Stimulated activated CD4-positive, alpha-beta T cell treated with anti-CD3 and anti-CD28 coated beads, Interleukin-15, amount 100 ng/mL, for 48 hours (primary cell): ENCODE data around the gene PTPN4.
"Not testable (repeated sequence)": the region's sequence is repeated elsewhere in the genome, so short reads cannot be mapped to it uniquely, and the experiment has no call there.

Experiments used
- DNase-seq, 2 donors: peaks; one replicate each; pipeline ENCODE4 v3.0.0-alpha.2; 2020; ENCODE audit warnings: low read depth in 2 of 2

PTPN4 gene

GRCh38 chr2:119940856-119941255 lies 181.1 kb downstream of the PTPN4 start:
- DNase-seq, result no peak

GRCh38 chr2:119941388-119941787 lies 181.7 kb downstream of the PTPN4 start:
- DNase-seq, result no peak

DNA sequence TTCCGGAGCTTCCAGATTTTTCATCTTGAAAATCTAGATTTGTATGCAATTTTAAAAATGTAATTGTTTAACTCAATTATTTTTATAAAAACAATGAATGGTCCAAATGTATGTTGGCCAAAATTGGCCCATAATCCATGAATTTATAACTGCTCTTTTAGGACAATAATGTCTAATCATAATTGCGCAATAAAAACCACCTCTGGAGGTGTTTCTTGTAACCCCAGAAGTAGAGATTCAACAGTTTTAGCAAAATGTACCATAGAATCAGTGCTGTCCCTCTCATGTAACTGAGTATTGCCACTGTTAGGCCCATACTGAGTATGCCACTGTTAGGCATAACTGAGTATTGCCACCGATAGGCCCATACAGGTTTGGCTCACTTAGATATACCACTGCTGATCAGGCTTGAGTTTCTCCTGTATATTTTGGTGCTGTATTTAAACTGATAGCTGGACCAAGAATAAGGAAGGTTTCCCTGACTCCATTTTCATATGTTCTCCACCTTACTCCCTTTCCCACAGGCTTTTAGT lies 182.3 kb downstream of the PTPN4 start:
- DNase-seq, result no peak

DNA sequence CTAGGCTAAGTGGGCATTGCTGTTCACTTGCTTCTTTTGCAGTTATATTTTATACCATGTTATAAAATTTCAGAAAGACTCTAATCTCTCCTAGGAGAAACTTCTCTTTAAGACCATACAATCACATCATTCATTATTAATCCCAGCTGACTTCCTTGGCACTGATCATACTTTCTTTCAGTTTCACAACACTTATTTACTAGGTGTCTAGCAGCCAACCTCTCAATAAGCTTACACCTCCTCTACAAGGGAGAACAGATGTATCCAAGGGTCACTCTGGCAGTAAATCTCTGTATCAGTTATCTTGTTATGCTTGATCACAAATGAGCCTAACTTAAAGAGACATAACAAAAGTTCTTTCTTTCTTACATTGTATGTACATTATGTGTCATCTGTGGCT lies 183.3 kb downstream of the PTPN4 start:
- no peak for DNase-seq

GRCh38 chr2:119947535-119947934 lies 187.8 kb downstream of the PTPN4 start:
- DNase-seq, result no peak

DNA sequence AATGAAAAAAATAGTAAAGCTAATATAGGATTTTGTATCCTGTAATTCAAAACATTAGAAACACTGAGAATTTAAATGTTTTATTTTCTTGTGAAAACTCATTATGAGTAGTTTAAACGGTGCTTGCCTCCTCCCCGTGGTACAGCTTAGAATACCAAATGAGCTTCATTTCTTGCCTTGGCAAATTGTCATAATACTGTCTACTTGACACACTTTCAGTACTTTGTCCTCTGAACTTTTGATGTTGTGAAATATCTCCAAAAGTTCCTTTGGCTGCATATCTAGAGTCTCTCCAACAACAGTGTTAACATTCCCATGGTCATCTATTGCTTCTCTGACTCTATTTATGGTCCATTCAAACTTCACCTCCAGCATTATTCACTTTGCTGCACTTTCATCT lies 191.2 kb downstream of the PTPN4 start:
- DNase-seq, result no peak

DNA sequence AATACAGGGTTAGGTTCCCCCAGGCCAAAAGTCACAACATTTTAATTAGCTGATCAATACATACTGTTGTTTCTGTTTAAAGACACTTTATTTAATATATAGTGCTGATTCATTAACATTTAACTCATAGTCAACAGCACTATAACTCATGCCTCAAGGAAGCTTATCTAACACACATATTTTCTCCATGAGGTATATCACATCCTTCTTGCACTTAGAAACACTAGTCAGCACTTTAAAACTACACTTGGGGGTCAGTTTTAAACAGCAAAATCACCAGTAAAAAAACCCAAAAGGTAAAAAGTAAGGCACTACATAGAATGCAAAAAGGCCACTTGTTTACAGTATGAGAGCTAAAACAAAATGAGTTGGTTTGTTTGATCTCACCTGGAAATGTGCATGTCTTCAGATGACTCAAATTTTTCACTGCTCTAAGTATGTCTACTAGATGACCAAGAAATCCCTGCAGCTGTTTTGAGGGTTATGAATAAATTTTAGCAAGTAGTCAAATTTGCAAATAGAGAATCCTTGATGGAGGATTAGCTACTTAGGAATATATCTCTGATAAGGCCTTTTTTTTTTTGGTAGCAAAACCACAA lies 199.0 kb downstream of the PTPN4 start:
- DNase-seq, result no peak

DNA sequence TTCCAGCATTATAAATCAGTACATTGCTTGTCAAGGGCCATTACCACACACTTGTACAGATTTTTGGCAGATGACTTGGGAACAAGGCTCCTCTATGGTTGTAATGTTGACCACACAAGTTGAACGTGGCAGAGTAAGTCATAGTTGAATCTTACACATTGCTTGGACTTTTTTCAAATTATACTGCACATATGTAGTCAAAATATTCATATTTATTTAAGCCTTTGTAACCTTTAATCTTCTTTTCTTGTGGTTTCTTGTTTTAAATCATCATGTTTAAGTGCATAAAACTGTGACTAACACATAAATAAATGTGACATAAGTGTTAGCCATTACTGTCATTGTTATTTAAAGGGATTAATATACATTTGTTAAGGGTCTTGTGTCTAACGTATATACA lies 201.1 kb downstream of the PTPN4 start:
- DNase-seq, result no peak

DNA sequence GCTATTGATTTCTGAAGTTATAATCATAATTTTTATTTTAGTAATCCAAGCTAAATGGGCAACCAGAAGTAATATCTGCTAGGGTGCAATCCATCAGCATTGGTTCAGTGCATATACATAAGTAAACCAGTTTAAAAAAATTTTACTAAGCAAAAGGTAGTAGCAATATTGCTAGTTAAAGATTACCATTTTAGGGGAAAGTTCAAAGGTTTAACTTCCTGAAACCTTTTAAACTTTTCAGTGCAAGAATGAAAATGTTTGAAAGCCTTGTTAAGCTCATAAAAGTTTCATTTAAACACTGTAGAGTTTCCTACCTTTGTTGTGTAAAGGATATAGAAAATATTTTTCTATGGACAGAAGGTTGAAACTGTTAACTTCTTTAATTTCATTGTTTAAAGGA lies 222.2 kb downstream of the PTPN4 start:
- no peak for DNase-seq

DNA sequence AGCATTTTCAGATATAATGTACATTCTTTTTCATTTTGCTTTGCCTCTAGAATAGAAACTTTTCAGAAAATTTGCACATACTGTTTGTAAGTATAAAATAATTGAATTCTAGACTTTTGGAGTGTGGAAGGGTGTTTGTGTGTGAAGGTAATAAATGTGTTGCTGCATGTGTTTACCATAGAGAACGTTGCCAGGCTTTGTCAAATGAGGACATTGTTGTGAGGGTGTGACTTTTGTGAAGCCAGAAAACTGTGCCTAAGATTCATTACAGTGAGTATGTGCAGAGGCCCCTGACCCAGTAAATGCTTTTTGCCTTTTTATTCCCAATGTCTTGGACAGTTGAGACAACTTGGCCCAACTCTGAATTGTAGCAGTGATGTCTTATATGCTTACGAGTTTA lies 222.8 kb downstream of the PTPN4 start:
- no peak for DNase-seq

GRCh38 chr2:119983108-119983507 lies 223.4 kb downstream of the PTPN4 start:
- no peak for DNase-seq

GRCh38 chr2:119996148-119996547 lies 236.4 kb downstream of the PTPN4 start:
- DNase-seq, result no peak

GRCh38 chr2:119996896-119997891 lies 237.5 kb downstream of the PTPN4 start:
- DNase-seq, result not testable (repeated sequence)

GRCh38 chr2:120001471-120001870 lies 241.7 kb downstream of the PTPN4 start:
- DNase-seq, result no peak

DNA sequence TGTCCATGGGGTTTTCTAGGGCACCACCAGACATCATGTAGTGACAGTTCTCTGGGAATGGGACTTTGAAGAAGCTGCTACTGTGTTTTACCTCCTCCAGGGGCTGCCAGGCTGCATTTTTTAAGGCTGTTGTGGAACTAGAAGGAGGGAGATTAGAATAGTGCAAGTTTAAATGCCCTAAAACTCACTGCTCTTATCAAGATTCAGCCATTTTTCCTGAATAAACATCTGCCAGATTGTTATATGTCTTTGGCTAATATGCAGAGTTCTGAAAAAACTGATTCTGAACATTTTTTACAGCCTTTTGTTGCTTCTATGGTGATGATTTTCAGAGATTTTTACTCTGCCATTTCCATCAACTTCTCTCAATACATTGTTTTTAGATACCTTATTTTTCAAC lies 244.5 kb downstream of the PTPN4 start:
- no peak for DNase-seq

GRCh38 chr2:120005834-120006521 lies 246.3 kb downstream of the PTPN4 start:
- no peak for DNase-seq

- no peak for DNase-seq
These were observed 248.1 kb downstream of the PTPN4 start for GRCh38 chr2:120007851-120008250.

DNA sequence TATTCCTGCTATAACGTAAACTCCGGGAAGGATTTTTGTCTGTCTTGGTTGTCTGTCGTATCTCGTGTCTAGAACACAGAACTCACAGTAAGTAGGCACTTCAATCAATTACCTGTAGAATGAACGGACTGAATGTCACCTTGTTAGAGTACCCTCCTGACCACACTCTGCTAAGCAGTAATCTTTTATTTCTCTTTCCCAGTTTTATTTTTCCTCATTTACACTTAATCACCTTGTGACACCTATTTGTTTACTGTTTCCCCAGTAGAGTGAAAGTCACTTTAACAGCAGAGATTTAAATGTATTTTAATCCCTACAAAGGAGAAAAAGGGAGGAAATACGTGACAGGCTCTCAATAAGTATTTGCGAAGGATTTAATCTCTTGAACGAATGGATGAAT lies 252.6 kb downstream of the PTPN4 start:
- DNase-seq, result no peak

DNA sequence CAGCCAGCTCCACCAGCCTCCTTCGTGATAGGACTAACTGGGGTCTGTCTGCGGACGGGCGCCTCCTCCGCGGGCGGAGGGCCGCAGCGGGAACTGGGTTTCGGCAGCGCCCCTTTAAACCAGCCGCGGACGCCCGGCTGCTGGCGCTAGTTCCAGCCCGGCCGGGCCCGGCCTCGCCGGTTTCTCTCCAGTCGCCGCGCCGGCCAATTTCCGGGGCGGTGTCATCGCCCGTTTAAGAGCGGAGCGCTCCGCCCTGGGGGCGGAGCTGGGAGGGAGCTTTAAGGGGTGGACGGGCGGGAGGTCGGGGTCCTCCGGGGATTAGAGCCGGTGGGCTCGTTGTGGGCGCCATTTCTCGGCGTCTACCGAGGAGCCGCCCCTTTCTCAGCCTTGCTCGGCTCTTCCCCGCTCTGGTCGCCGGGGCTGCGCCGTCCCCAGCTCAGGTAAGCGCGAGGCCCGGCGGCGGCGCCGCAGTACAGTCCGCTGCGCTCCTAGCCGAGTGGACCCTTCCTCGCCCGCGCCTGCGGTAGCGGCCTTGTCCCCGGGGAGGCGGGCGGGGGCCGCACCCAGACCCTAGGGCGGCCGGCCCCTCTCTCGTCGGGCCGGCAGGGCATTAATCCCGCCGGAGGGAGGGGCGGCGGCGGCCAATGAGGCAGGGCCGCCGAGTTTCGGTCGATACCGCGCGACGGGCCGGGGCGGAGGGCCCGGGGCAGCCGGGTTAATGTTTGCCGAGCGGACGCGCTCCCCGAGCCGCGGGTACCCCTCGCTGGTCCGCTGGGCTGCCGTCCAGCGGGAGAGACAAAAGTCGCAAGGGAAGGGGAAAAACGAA lies 253.3 kb downstream of the PTPN4 start, which contains the start of gene EPB41L5:
TSS of gene EPB41L5 (plus strand) at position 307 of the 826 bp plus-strand sequence. CDS start 6,008 bp downstream, outside the sequence.
- peak; percentile 61 to 77 for DNase-seq

DNA sequence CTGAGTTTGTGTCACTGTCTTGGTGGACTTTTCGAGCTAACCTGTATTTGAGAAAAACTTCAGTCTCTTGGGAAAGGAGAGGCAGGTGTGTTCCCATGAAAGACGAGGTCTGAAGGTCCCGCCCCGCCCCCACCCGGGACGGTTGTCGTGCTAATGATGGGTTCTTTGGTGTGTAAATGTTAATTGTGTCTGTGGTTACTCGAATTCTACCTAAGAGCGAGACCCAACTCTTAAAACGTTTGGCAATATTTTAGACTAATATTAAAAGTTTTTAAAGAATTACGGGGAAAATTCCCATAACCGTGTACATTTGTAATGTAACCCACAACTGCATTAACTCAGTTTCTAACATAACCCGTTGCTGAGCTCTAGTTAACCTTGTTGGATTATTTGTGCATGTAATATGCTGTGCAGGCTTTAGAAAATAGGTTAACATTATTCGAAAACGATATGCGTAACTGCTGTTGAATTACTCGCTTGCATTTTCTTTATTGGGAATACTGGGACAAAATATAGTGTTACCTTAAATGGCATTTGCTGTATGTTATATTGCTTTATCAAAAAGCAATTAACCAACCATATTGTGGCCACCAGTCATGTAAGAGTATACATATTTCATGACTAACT lies 254.0 kb downstream of the PTPN4 start:
- no peak for DNase-seq
